ENCODE measurements around the gene ARL6IP4. TPM values are rescaled to one million over a fixed set of nuclear protein-coding genes. Genes with fewer than 3 reads are reported as not detected.

ARL6IP4 gene
- total RNA-seq, 2 experiments from 2014 or later, result 228 to 263 TPM

DNA sequence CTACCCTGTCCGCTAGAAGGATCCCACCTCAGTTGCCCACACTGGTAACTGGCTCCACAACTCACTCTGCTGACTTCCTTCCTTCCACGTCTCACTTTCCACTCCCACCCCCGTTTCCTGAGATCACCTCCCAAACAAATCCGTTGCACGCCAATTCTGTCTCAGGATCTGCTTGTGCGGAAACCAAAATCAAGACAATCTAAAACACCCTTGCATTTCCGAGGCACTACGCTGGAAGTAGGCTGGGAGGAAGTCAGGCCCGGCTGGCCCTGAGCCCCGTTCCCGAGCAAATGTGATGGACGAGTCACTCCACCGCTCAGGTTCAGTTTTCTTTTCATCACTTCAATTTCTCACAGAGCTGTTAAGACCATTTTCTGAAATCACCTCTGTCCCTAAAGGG, 37.3 kb upstream of the ARL6IP4 start:
- Histone ChIP-seq H3K36me3 (ENCODE audit: insufficient read depth, low read length) (no peaks in the 10 kb centered on the region), H3K9me2 (ENCODE audit: insufficient read depth, low read length) (no peaks in the 10 kb centered on the region), H3K9me3 (ENCODE audit: low read length) (no peaks in the 10 kb centered on the region), H3K4me3 (ENCODE audit: low read depth, low read length, poor library complexity, severe bottlenecking) (no peak overlapping the region), H3K79me2 (ENCODE audit: insufficient read depth, low read depth, low read length) (no peaks in the 10 kb centered on the region), H3K4me2 (ENCODE audit: low read length) (no peak overlapping the region), H4K20me1 (ENCODE audit: insufficient read depth, low read length) (no peaks in the 10 kb centered on the region), H3K27ac (ENCODE audit: low read depth, low read length, poor library complexity, severe bottlenecking) (no peak overlapping the region), H2AFZ (ENCODE audit: low read length) (no peak overlapping the region), H3K4me1 (ENCODE audit: insufficient read depth, low read length, poor library complexity, severe bottlenecking) (peaks cover 5% of the 10 kb centered on the region)
- POLR2A ChIA-PET, result interaction anchor here (0.7 kb wide), 1 partner anchor 295 kb away, joined by 3 read pairs; no protein-coding TSS in a partner anchor
- CTCF ChIA-PET (ENCODE audit: unreplicated experiment), result no interaction called here
- no TSS peak for BruUV-seq (replicated peaks)
- no peak for TF ChIP-seq EZH2phosphoT487 (IDR thresholded peaks at IDR 0.05; ENCODE audit: borderline replicate concordance, low read depth, low read length)
- TF ChIP-seq, protein P1, sequence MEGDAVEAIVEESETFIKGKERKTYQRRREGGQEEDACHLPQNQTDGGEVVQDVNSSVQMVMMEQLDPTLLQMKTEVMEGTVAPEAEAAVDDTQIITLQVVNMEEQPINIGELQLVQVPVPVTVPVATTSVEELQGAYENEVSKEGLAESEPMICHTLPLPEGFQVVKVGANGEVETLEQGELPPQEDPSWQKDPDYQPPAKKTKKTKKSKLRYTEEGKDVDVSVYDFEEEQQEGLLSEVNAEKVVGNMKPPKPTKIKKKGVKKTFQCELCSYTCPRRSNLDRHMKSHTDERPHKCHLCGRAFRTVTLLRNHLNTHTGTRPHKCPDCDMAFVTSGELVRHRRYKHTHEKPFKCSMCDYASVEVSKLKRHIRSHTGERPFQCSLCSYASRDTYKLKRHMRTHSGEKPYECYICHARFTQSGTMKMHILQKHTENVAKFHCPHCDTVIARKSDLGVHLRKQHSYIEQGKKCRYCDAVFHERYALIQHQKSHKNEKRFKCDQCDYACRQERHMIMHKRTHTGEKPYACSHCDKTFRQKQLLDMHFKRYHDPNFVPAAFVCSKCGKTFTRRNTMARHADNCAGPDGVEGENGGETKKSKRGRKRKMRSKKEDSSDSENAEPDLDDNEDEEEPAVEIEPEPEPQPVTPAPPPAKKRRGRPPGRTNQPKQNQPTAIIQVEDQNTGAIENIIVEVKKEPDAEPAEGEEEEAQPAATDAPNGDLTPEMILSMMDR (conservative IDR thresholded peaks at IDR 0.05; ENCODE audit: low read length), result no peak
- intact Hi-C loops (cut with micrococcal nuclease; ENCODE audit: unreplicated experiment), result no loop called here
- DNase-seq (ENCODE audit: low spot score), result no peak

DNA sequence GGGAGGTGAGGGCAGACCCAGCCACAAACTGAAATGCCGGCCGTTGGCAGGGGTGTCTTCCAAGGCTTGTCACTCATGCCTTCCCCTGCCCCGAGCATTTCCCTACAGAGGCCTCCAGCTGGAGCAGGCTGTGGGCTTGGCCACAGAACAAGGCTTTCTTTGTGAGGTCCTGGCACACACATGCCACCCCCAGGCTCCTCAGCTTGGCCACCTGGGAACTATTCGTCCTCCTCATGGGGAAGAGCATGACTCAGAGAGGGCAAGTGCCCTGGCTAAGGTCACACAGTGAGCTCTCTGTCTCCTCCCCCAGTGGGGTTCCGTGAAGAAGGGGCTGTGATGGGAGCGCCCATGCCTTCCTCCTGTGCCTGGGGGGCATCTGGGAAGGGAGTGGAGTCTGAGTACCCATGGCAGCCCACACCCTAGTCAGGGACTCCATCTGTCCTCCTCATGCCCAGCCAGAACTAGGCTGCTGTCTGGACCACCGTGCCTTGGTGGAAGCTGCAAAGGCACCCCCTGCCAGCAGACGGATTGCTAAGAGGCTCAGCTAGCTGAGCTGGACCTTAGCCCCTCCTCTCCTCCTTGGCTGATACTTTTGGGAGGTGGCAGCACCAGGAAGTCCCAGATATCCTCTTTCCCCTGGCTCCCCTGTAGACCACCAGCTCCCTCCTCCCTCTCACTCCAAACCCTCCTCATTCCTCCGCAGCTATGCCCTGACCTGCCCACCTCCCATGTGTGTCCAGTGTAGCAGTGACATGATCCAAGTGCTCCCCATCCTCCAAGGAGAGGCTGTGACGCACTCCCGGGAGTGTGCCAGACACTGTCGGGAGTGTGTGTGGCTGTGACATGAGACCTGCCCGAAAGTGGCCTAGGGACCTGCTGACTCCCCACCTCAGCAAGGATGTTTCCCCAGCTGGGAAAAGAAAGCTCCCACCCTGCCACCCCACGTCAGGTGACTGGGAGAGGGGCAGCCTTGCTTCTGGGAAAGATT, 35.6 kb upstream of the ARL6IP4 start:
- no peaks in the 10 kb centered on the region for H3K79me2 ChIP-seq (ENCODE audit: insufficient read depth, low read depth, low read length)
- no peaks in the 10 kb centered on the region for H3K9me3 ChIP-seq (ENCODE audit: low read length)
- intact Hi-C loops (cut with micrococcal nuclease; ENCODE audit: unreplicated experiment), result no loop called here
- H3K4me2 ChIP-seq (ENCODE audit: low read length), result no peak overlapping the region
- POLR2A ChIA-PET, result interaction anchor here (1.0 to 1.2 kb wide), 2 partner anchors 36 to 47 kb away, joined by 3 read pairs; no protein-coding TSS in a partner anchor
- BruUV-seq (replicated peaks), result no TSS peak
- H3K4me1 ChIP-seq (ENCODE audit: insufficient read depth, low read length, poor library complexity, severe bottlenecking), result peaks cover 3% of the 10 kb centered on the region
- no peak overlapping the region for H3K27ac ChIP-seq (ENCODE audit: low read depth, low read length, poor library complexity, severe bottlenecking)
- CTCF ChIA-PET (ENCODE audit: unreplicated experiment), result no interaction called here
- H3K4me3 ChIP-seq (ENCODE audit: low read depth, low read length, poor library complexity, severe bottlenecking), result no peak overlapping the region
- H3K9me2 ChIP-seq (ENCODE audit: insufficient read depth, low read length), result no peaks in the 10 kb centered on the region
- no peaks in the 10 kb centered on the region for H3K36me3 ChIP-seq (ENCODE audit: insufficient read depth, low read length)
- TF ChIP-seq, protein P1 (conservative IDR thresholded peaks at IDR 0.05; ENCODE audit: low read length), result no peak
- TF ChIP-seq EZH2phosphoT487 (IDR thresholded peaks at IDR 0.05; ENCODE audit: borderline replicate concordance, low read depth, low read length), result no peak
- H4K20me1 ChIP-seq (ENCODE audit: insufficient read depth, low read length), result no peaks in the 10 kb centered on the region
- DNase-seq (ENCODE audit: low spot score), result no peak
- no peak overlapping the region for H2AFZ ChIP-seq (ENCODE audit: low read length)

Data from OCI-LY7 (cell line).